Fibroblast of mammary gland (primary cell): Measurements from ENCODE around the gene CHRNA4.

Experiments
- DNase-seq: peaks from one replicate; pipeline ENCODE4 v3.0.0-alpha.2; 2010; ENCODE audit warnings: low read depth
- H3K4me3 ChIP-seq: 2 replicates; pipeline ENCODE4 v1.5.1; 2011; ENCODE audit warnings: low read depth, mild to moderate bottlenecking, low read length, moderate library complexity; ENCODE audit not compliant: control insufficient read depth
- TF ChIP-seq, protein P1 (sequence below): conservative IDR thresholded peaks from 2 replicates; pipeline ENCODE4 v1.5.1; 2011; ENCODE audit warnings: low read depth, low read length, inconsistent platforms; ENCODE audit not compliant: control insufficient read depth, insufficient read depth

CHRNA4 gene

DNA sequence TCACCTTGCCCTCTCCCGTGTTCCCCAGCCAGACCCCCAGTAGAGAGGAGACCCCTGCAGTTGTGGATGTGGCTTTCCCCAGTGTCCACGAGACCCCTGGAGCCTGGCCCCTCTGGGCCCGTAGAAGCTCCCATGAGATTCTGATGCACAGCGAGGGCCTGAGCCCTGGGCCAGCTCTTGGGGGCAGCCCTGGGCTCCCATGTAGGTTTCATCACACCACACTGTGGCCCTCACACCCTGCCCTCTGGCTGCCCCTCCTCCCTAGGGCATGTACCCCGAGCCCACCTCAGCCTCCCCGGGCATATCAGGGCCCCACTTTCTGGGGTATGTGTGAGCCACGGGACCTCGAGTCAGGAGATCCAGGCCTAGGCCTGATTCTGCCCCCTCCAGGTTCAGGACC lies 7.0 kb upstream of the CHRNA4 start:
- no peak for DNase-seq
- TF ChIP-seq, protein P1, sequence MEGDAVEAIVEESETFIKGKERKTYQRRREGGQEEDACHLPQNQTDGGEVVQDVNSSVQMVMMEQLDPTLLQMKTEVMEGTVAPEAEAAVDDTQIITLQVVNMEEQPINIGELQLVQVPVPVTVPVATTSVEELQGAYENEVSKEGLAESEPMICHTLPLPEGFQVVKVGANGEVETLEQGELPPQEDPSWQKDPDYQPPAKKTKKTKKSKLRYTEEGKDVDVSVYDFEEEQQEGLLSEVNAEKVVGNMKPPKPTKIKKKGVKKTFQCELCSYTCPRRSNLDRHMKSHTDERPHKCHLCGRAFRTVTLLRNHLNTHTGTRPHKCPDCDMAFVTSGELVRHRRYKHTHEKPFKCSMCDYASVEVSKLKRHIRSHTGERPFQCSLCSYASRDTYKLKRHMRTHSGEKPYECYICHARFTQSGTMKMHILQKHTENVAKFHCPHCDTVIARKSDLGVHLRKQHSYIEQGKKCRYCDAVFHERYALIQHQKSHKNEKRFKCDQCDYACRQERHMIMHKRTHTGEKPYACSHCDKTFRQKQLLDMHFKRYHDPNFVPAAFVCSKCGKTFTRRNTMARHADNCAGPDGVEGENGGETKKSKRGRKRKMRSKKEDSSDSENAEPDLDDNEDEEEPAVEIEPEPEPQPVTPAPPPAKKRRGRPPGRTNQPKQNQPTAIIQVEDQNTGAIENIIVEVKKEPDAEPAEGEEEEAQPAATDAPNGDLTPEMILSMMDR, result no peak
- no peak overlapping the region for H3K4me3 ChIP-seq

DNA sequence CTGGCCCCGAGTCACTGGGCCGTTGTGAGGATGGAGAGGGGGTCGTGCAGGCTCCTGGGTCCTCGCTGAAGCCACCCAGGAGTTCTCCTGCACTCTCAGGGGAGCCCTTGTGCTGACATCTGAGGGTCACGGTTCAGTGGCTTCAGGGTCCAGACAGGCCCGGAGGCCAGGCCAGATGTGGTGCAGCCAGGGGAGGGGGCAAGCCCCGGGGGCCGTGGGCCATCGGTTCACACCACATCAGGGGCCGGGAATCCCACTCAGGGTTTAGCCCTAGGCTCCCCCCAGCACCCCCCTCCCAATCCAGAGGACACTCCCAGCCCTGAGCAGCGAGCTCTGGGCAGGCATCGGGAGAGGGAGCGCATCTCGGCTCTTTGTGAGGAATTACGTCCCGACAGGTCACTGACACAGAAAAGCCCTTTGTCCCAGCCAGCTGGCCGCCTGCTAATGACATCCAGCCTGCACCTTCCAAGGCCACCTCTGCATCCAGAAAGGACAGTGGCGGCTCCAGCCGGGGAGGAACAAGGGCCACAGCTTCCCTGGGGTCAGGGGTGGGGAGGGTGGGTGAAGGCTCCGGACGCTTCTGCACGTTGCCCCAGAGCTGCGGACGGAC lies 6.4 kb upstream of the CHRNA4 start:
- TF ChIP-seq, protein P1, result no peak
- DNase-seq, result no peak
- H3K4me3 ChIP-seq, result no peak overlapping the region

DNA sequence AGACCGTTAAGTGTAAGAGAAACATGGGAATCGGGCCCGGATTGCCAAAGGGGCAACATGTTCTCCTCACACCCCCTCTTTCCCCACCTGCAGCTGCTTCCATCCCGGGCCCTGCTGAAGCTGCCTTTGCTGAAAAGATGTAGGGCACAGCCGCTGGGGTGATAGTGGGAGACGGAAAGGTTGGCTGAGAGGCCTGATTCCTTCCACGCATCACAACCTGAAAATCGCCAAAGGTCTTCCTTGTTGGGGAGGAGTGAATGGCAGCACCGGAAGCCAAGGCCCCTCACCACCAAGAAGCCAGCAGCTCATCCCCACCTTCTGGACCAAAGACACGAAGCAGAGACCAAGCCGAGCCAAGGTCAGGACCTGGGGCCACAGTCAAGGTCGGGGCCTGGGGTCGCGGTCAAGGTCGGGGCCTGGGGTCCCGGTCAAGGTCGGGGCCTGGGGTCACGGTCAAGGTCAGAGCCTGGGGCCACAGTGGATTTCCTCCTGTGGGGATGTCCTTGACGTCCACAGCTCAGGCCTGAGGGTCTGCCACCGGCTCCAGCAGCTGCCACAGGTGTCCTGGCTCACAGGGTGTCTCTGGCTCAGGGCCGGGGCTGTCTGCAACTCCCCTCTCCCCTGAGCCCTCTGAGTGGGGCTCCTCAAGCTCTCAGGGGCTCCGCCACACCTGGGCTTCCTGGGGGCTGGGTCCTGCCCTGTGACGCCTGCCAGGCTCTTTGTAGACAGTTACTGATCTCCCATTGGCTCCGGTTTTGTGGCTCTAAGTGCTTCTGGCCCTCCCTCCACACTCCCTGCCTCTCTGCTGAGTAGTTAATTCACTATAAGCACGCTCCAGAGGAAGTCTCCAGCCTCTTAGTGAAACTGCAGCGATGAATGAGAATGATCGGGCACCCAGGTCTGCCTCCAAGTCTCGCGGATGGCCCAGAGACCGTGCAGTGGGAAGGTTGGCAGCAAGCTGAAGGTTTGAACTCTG lies 5.5 kb upstream of the CHRNA4 start:
- TF ChIP-seq, protein P1, result no peak
- DNase-seq, result no peak
- no peak overlapping the region for H3K4me3 ChIP-seq

DNA sequence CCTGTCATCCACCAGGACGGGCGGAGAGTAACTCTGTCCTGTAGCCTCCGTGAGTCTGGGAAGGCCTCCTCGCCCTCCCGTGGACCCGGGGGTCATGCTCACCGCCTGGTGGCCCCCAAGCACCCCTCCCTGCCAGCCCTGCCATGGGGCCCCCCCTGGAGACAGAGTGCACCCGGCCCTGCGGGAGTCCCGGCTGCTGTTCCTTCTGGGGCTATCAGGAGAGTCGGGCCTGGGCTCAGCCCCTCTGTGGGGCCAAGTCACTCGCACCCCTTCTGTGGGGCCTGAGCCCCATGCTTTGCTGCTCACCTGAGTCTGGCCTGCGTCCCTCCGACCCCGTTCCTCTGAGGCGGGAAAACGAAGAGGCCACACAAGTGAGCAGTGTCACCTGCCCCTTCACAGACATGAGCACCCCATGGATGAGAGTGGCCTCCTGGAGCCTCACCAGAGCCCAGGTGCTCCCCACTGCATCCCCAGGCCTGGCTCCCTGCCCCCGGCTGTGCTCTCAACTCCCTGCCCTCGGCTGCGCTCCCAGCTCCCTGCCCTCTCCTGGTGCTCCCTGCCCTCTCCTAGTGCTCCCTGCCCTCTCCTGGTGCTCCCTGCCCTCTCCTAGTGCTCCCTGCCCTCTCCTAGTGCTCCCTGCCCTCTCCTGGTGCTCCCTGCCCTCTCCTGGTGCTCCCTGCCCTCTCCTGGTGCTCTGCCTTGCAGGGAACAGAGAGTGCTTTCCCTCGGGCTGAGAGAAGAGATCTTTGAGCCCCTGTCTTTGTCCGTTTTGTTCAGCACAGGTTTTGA lies 4.6 kb upstream of the CHRNA4 start:
- H3K4me3 ChIP-seq, result no peak overlapping the region
- no peak for DNase-seq
- TF ChIP-seq, protein P1, result no peak

DNA sequence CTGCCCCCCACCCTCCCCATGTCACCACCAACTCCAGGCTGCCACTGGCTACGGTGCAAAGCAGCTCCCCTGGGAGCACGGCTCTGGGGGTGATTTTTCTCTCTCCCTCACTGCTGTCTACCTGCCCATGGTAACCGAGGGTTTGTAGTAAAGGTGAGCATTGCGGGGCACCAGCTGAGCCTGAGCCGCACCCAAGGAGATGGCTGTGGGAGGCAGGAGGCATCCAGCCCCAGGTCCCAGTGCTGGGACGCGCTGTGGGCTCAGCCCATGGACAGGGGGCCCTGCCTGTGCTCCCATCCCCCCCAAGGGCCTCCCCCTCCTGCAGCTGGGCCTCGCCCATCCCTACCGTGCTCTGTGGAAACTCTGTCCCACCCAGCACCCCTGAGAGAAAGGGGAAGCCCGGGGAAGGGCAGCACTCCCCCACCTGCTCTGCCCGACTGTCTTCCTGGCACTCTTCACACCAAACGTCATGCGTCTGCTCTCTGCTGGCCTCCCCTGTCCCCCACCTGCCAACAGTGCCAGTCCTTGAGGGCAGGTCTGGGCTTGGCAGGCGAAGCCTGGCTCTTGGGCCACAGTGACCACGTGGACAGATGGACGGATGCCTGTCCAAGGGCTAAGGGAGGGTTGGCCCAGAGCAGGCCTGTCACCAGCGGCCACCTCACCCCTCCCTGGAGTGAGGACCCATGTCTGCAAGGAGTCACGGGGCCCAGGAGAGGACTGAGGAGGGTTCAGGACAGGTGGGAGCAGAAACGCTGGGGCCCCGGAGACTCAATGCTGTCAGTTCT lies 3.8 kb upstream of the CHRNA4 start:
- TF ChIP-seq, protein P1, result no peak
- no peak for DNase-seq

More for the DNA sequence above, 3.8 kb upstream of the CHRNA4 start:
- H3K4me3 ChIP-seq, result no peak overlapping the region
